H1 (cell line): ENCODE measurements around the gene COL28A1. TPM values are rescaled to one million over a fixed set of nuclear protein-coding genes. Genes with fewer than 3 reads are reported as not detected.

Experiments used
- CTCF ChIA-PET: fragments of 300-600 bp; sonication (Branson Sonifier 250); formaldehyde crosslinking; loops from one replicate; lab custom pipeline; 2021; ENCODE audit not compliant: partially characterized antibody; lab: Charles Lee
- POLR2A ChIA-PET: fragments of 300-600 bp; sonication (Branson Sonifier 250); formaldehyde crosslinking; loops from one replicate; lab custom pipeline; 2021; ENCODE audit warnings: inconsistent platforms; ENCODE audit not compliant: partially characterized antibody; lab: Charles Lee
- DNase-seq, 2 experiments: peaks; one replicate each; pipeline versions ENCODE4 v3.0.0 to v3.0.0-alpha.2; 2010 to 2022; ENCODE audit warnings: low spot score in 2 of 2, low read depth in 1 of 2, mixed read lengths in 1 of 2
- FAIRE-seq: peaks from 2 replicates; lab custom pipeline; 2011; peaks lifted over from hg19 to GRCh38; lab: Jason Lieb, UNC
- H2AFZ ChIP-seq: 2 replicates; pipeline ENCODE4 v1.8.1; 2012; ENCODE audit warnings: low read length, inconsistent platforms
- H2AK5ac ChIP-seq: 2 replicates; pipeline ENCODE4 v1.6.1; 2013; ENCODE audit warnings: low read depth, low read length
- H2BK120ac ChIP-seq: replicated peaks from 2 replicates; pipeline ENCODE3; 2013; ENCODE audit warnings: low read depth, low read length, inconsistent platforms
- H2BK12ac ChIP-seq: 2 replicates; pipeline ENCODE4 v1.6.1; 2013; ENCODE audit warnings: low read depth, low read length
- H2BK15ac ChIP-seq: 2 replicates; pipeline ENCODE4 v1.6.1; 2013; ENCODE audit warnings: low read length
- H2BK20ac ChIP-seq: 2 replicates; pipeline ENCODE4 v1.6.1; 2013; ENCODE audit warnings: low read length
- H2BK5ac ChIP-seq: 2 replicates; pipeline ENCODE4 v1.6.1; 2013; ENCODE audit warnings: low read depth, low read length
- H3K14ac ChIP-seq: 2 replicates; pipeline ENCODE4 v1.6.1; 2013; ENCODE audit warnings: inconsistent platforms; ENCODE audit not compliant: insufficient read length
- H3K18ac ChIP-seq: 2 replicates; pipeline ENCODE4 v1.6.1; 2013; ENCODE audit warnings: low read length; ENCODE audit errors: extremely low read depth
- H3K23ac ChIP-seq: 2 replicates; pipeline ENCODE4 v1.6.1; 2013; ENCODE audit warnings: inconsistent platforms; ENCODE audit not compliant: insufficient read length
- H3K23me2 ChIP-seq: 2 replicates; pipeline ENCODE4 v1.6.1; 2013; ENCODE audit warnings: low read depth, low read length
- H3K27ac ChIP-seq: 2 replicates; pipeline ENCODE4 v1.6.1; 2011; ENCODE audit warnings: low read depth, low read length, inconsistent platforms
- H3K27me3 ChIP-seq, 4 experiments: replicated peaks in 1 of 4; 1 replicate in 1 of 4; 2 replicates in 3 of 4; pipeline versions ENCODE4 v1.6.1 to v1.8.1; 2011 to 2013; ENCODE audit warnings: low read length in 3 of 4, mild to moderate bottlenecking in 3 of 4, inconsistent platforms in 2 of 4, mixed read lengths in 2 of 4, moderate library complexity in 1 of 4; ENCODE audit not compliant: control insufficient read depth in 3 of 4, insufficient read depth in 3 of 4; ENCODE audit errors: extremely low read depth in 1 of 4
- H3K36me3 ChIP-seq, 4 experiments: 2 replicates each; pipeline versions ENCODE4 v1.6.1 to v1.8.1; 2011 to 2013; ENCODE audit warnings: mild to moderate bottlenecking in 4 of 4, low read length in 3 of 4, moderate library complexity in 2 of 4, control low read depth in 1 of 4, inconsistent platforms in 1 of 4; ENCODE audit not compliant: insufficient read depth in 4 of 4, control insufficient read depth in 2 of 4
- H3K4ac ChIP-seq: replicated peaks from 2 replicates; pipeline ENCODE3; 2013; ENCODE audit warnings: low read length, low read depth, mixed read lengths, inconsistent platforms; ENCODE audit not compliant: insufficient read length
- H3K4me1 ChIP-seq, 4 experiments: replicated peaks in 1 of 4; 1 replicate in 1 of 4; 2 replicates in 3 of 4; pipeline versions ENCODE4 v1.6.1 to v1.8.1; 2011 to 2013; ENCODE audit warnings: low read length in 3 of 4, inconsistent platforms in 2 of 4, mixed read lengths in 1 of 4; ENCODE audit not compliant: insufficient read depth in 4 of 4, control insufficient read depth in 3 of 4
- H3K4me2 ChIP-seq, 2 experiments: 2 replicates each; pipeline versions ENCODE4 v1.6.1 to v1.8.1; 2011 to 2013; ENCODE audit warnings: low read depth in 2 of 2, low read length in 2 of 2, control low read depth in 1 of 2, inconsistent platforms in 1 of 2, mild to moderate bottlenecking in 1 of 2; ENCODE audit not compliant: insufficient read depth in 1 of 2
- H3K4me3 ChIP-seq, 4 experiments: fragments of 200-600, 300-600 bp in 1 of 4; sonication (generic), shearing (Covaris generic), sonication (Bioruptor Twin) in 1 of 4; 2 replicates each; pipeline versions ENCODE4 v1.5.1 to v1.8.1; 2011 to 2016; ENCODE audit warnings: low read length in 4 of 4, low read depth in 3 of 4, control low read depth in 2 of 4, inconsistent platforms in 2 of 4, mild to moderate bottlenecking in 2 of 4, mixed read lengths in 1 of 4, moderate library complexity in 1 of 4; ENCODE audit not compliant: insufficient read depth in 2 of 4; ENCODE audit errors: extremely low read depth in 1 of 4
- H3K56ac ChIP-seq: replicated peaks from 2 replicates; pipeline ENCODE3; 2013; ENCODE audit warnings: low read depth, mild to moderate bottlenecking, mixed read lengths, low read length, inconsistent platforms; ENCODE audit not compliant: insufficient read length
- H3K79me1 ChIP-seq: 2 replicates; pipeline ENCODE4 v1.6.1; 2013; ENCODE audit warnings: low read depth, low read length, control low read depth
- H3K79me2 ChIP-seq, 2 experiments: 2 replicates each; pipeline versions ENCODE4 v1.6.1 to v1.8.1; 2012 to 2013; ENCODE audit warnings: low read length in 2 of 2, mild to moderate bottlenecking in 2 of 2, inconsistent platforms in 1 of 2; ENCODE audit not compliant: insufficient read depth in 2 of 2, control insufficient read depth in 1 of 2
- H3K9ac ChIP-seq, 4 experiments: replicated peaks in 1 of 4; 1 replicate in 1 of 4; 2 replicates in 3 of 4; pipeline versions ENCODE4 v1.6.1 to v1.8.1; 2011 to 2013; ENCODE audit warnings: low read depth in 3 of 4, low read length in 3 of 4, control low read depth in 2 of 4, mild to moderate bottlenecking in 2 of 4, moderate library complexity in 2 of 4, inconsistent platforms in 1 of 4; ENCODE audit errors: extremely low read depth in 1 of 4
- H3K9me3 ChIP-seq, 2 experiments: 2 replicates each; pipeline versions ENCODE4 v1.6.1 to v1.8.1; 2012 to 2013; ENCODE audit warnings: mild to moderate bottlenecking in 2 of 2, moderate library complexity in 2 of 2, control low read depth in 1 of 2, inconsistent platforms in 1 of 2, low read depth in 1 of 2, low read length in 1 of 2, mixed read lengths in 1 of 2; ENCODE audit not compliant: insufficient read depth in 2 of 2
- H4K20me1 ChIP-seq, 2 experiments: replicated peaks in 1 of 2; 2 replicates each; pipeline versions ENCODE3 to v1.8.1; 2011 to 2013; ENCODE audit warnings: inconsistent platforms in 2 of 2, low read length in 2 of 2, mild to moderate bottlenecking in 1 of 2; ENCODE audit not compliant: insufficient read depth in 2 of 2, control insufficient read depth in 1 of 2
- H4K5ac ChIP-seq: 2 replicates; pipeline ENCODE4 v1.6.1; 2013; ENCODE audit warnings: low read length, low read depth, mixed read lengths, inconsistent platforms; ENCODE audit not compliant: insufficient read length
- H4K8ac ChIP-seq: 2 replicates; pipeline ENCODE4 v1.8.0; 2013; ENCODE audit warnings: mild to moderate bottlenecking, moderate library complexity, low read length, inconsistent platforms; ENCODE audit not compliant: insufficient read depth; ENCODE audit errors: extremely low read depth
- H4K91ac ChIP-seq: replicated peaks from 2 replicates; pipeline ENCODE3; 2013; ENCODE audit warnings: low read length, mixed read lengths, inconsistent platforms; ENCODE audit not compliant: insufficient read length
- ATF3 ChIP-seq: IDR thresholded peaks from 2 replicates; pipeline ENCODE4 v1.6.1; 2011; ENCODE audit warnings: low read depth, mild to moderate bottlenecking, low read length; ENCODE audit not compliant: insufficient read depth
- BACH1 ChIP-seq: IDR thresholded peaks from 2 replicates; pipeline ENCODE4 v1.6.1; 2012; ENCODE audit warnings: low read length, improper control_type of control experiment
- BCL11A ChIP-seq, 2 experiments: IDR thresholded peaks; one replicate each; pipeline ENCODE4 v1.6.1; 2011; ENCODE audit warnings: low read depth in 2 of 2, low read length in 2 of 2, mild to moderate bottlenecking in 2 of 2
- CEBPB ChIP-seq: IDR thresholded peaks from 2 replicates; pipeline ENCODE4 v1.6.1; 2012; ENCODE audit warnings: low read depth, low read length
- EGR1 ChIP-seq: IDR thresholded peaks from 2 replicates; pipeline ENCODE4 v1.6.1; 2011; ENCODE audit warnings: low read depth, low read length, borderline replicate concordance
- HDAC2 ChIP-seq, 2 experiments: fragments of 300-600 bp in 1 of 2; sonication (generic) in 1 of 2; IDR thresholded peaks; 2 replicates each; pipeline ENCODE4 v1.6.1; 2011 to 2012; ENCODE audit warnings: low read depth in 2 of 2, low read length in 2 of 2, mild to moderate bottlenecking in 2 of 2, moderate library complexity in 2 of 2, borderline replicate concordance in 1 of 2, inconsistent platforms in 1 of 2
- KDM4A ChIP-seq: IDR thresholded peaks from one replicate; pipeline ENCODE4 v1.7.1; 2012; ENCODE audit warnings: low read depth, mild to moderate bottlenecking, moderate library complexity, low read length, inconsistent platforms; ENCODE audit not compliant: severe bottlenecking
- MAFK ChIP-seq: IDR thresholded peaks from 2 replicates; pipeline ENCODE4 v1.6.1; 2012; ENCODE audit warnings: low read depth, mild to moderate bottlenecking, improper control_type of control experiment, low read length
- NRF1 ChIP-seq: IDR thresholded peaks from 2 replicates; pipeline ENCODE4 v1.6.1; 2011; ENCODE audit warnings: mild to moderate bottlenecking, low read depth, low read length, improper control_type of control experiment
- POLR2AphosphoS5 ChIP-seq: IDR thresholded peaks from 2 replicates; pipeline ENCODE4 v1.6.1; 2011; ENCODE audit warnings: low read depth, low read length
- RXRA ChIP-seq: IDR thresholded peaks from 2 replicates; pipeline ENCODE4 v1.6.1; 2011; ENCODE audit warnings: low read depth, mild to moderate bottlenecking, low read length, moderate library complexity; ENCODE audit not compliant: insufficient read depth
- SIN3A ChIP-seq, 2 experiments: IDR thresholded peaks in 1 of 2; conservative IDR thresholded peaks in 1 of 2; 2 replicates each; pipeline ENCODE4 v1.6.1; 2011 to 2012; ENCODE audit warnings: low read length in 2 of 2, improper control_type of control experiment in 1 of 2, low read depth in 1 of 2, mild to moderate bottlenecking in 1 of 2
- TAF1 ChIP-seq: IDR thresholded peaks from 2 replicates; pipeline ENCODE4 v1.6.1; 2011; ENCODE audit warnings: mild to moderate bottlenecking, low read depth, low read length
- TBP ChIP-seq: IDR thresholded peaks from 2 replicates; pipeline ENCODE4 v1.6.1; 2011; ENCODE audit warnings: low read depth, low read length, improper control_type of control experiment
- WGBS, 2 experiments: shearing (Covaris generic) in 1 of 2; methylation state at CpG; one replicate each; pipeline versions ENCODE4 v1.1.6 to v1.1.7; 2013 to 2015; ENCODE audit warnings: low lambda C conversion rate in 2 of 2, mixed read lengths in 2 of 2, inconsistent platforms in 1 of 2, low coverage in 1 of 2, missing lambda C conversion rate in 1 of 2; ENCODE audit not compliant: insufficient replicate concordance in 2 of 2, insufficient coverage in 1 of 2, insufficient read length in 1 of 2; ENCODE audit errors: extremely low coverage in 1 of 2, missing lambda C conversion rate in 1 of 2; 5-methylcytosine and 5-hydroxymethylcytosine counted together
- polyA plus RNA-seq, 7 experiments: library from polyadenylated mRNA; depleted of rRNA in 3 of 7; stranded (reverse) in 5 of 7; unstranded in 2 of 7; fragments of >200 nt in 5 of 7; fragments of 200-250 nt in 2 of 7; gene quantifications; 1 replicate in 5 of 7; 2 replicates in 1 of 7; 4 replicates in 1 of 7; pipeline versions ENCODE4 v1.2.1 to v1.2.3, GENCODE V29; 2011 to 2013; ENCODE audit warnings: missing spikeins in 2 of 7, mixed read lengths in 2 of 7
- total RNA-seq: library from RNA; stranded (reverse); fragmentation: NEBNext Ultra II Directional; extraction: Animal tissue kit (Norgen Biotek cat#: 25700); gene quantifications from 2 replicates; pipeline ENCODE4 v1.2.1, GENCODE V29; 2021

COL28A1 gene
- total and polyA plus RNA-seq, 2 of the 8 experiments (the other 6 are each of a cell fraction or from before 2014, with no cell fraction given) = 0.22 to 0.38 TPM

- Histone ChIP-seq H2BK120ac (no peak overlapping the region), H3K79me1 (no peaks in the 10 kb centered on the region), H3K4me2 (no peak overlapping the region), H2BK15ac (no peak overlapping the region), H3K23ac (no peak overlapping the region), H3K18ac (no peak overlapping the region), H4K20me1 (no peaks in the 10 kb centered on the region), H2AFZ (no peak overlapping the region), H3K27ac (no peak overlapping the region), H2BK12ac (no peak overlapping the region), H3K9ac (no peak overlapping the region), H3K27me3 (no peaks in the 10 kb centered on the region), H3K4me3 (no peak overlapping the region), H4K8ac (no peak overlapping the region), H3K4ac (no peak overlapping the region), H3K79me2 (no peaks in the 10 kb centered on the region), H3K14ac (no peak overlapping the region), H2BK20ac (no peak overlapping the region), H3K23me2 (no peaks in the 10 kb centered on the region), H4K91ac (no peak overlapping the region), H3K4me1 (peaks cover 0 to 3% (median 0%) of the 10 kb centered on the region in 4 experiments; a peak in 1 of 7 replicates), H2BK5ac (no peak overlapping the region), H4K5ac (no peak overlapping the region), H3K9me3 (peaks cover 0 to 2% of the 10 kb centered on the region in 2 experiments; a peak in 1 of 4 replicates), H3K56ac (no peak overlapping the region), H2AK5ac (no peak overlapping the region), H3K36me3 (no peaks in the 10 kb centered on the region)
- WGBS, 2 experiments = 87% methylated on average over 2 of the region's 2 CpGs; no CpG with 5 or more reads in 1 of the 2 experiments
- ChIA-PET CTCF (interaction anchor here (0.7 kb wide), 1 partner anchor 167 kb away, joined by 3 read pairs; no protein-coding TSS in a partner anchor), POLR2A (no interaction called here)
- FAIRE-seq (no peak), DNase-seq (no peak)
- TF ChIP-seq NRF1 = no peak
- no peak for TF ChIP-seq MAFK
- no peak for TF ChIP-seq ATF3
- TF ChIP-seq SIN3A (conservative IDR thresholded peaks at IDR 0.05 in 1 of 2, IDR thresholded peaks at IDR 0.05 in 1 of 2; ENCODE audit: low read depth in 1 of 2, low read length in 2 of 2) = no peak
- no peak for TF ChIP-seq HDAC2 (IDR thresholded peaks at IDR 0.05; ENCODE audit: borderline replicate concordance in 1 of 2, low read depth in 2 of 2, low read length in 2 of 2)
- no peak for TF ChIP-seq TAF1
- no peak for TF ChIP-seq BCL11A (IDR thresholded peaks at IDR 0.05; ENCODE audit: low read depth in 2 of 2, low read length in 2 of 2)
- no peak for TF ChIP-seq BACH1
- no peak for TF ChIP-seq RXRA
- no peak for TF ChIP-seq KDM4A
- TF ChIP-seq EGR1 = no peak
- no peak for TF ChIP-seq CEBPB
- TF ChIP-seq POLR2AphosphoS5 = no peak
- TF ChIP-seq TBP = no peak
These were observed 166.5 kb downstream of the COL28A1 start for GRCh38 chr7:7369134-7369533.
